Pulmonary artery endothelial cell (primary cell): Measurements from ENCODE around the gene PARL. TPM values are rescaled to one million over a fixed set of nuclear protein-coding genes. Genes with fewer than 3 reads are reported as not detected.
"Not testable (repeated sequence)": the region's sequence is repeated elsewhere in the genome, so short reads cannot be mapped to it uniquely, and the experiment has no call there.

Experiments
- DNase-seq: peaks from one replicate; pipeline ENCODE4 v3.0.0-alpha.2; 2011; ENCODE audit warnings: low read depth, low spot score
- total RNA-seq: library from RNA; depleted of rRNA; stranded (reverse); fragments of >200 nt; gene quantifications from 2 replicates; pipeline ENCODE4 v1.2.3, GENCODE V29; 2014

PARL gene
- total RNA-seq, 1 donor from 2014 or later, result 53.7 TPM

- no peak for DNase-seq
These were observed 94.0 kb downstream of the PARL start for GRCh38 chr3:183790700-183791099.

GRCh38 chr3:183789826-183790225, 94.9 kb downstream of the PARL start:
- DNase-seq, result no peak

GRCh38 chr3:183784503-183784902, 100.2 kb downstream of the PARL start:
- not testable (repeated sequence) for DNase-seq

GRCh38 chr3:183782576-183783276, 102.0 kb downstream of the PARL start:
- DNase-seq, result no peak

GRCh38 chr3:183781246-183781645, 103.4 kb downstream of the PARL start:
- no peak for DNase-seq

- DNase-seq, result no peak
These were observed 104.7 kb downstream of the PARL start for GRCh38 chr3:183779896-183780465.

Other genes starting within 250 kb of the PARL start
- gene KLHL24, start 249.3 kb downstream of the PARL start, total RNA-seq, result 53.9 and 68.9 TPM in 2 replicates
- 33.8 and 37.5 TPM in 2 replicates for gene YEATS2, start 187.1 kb downstream of the PARL start, total RNA-seq
- gene MAP6D1, start 59.3 kb downstream of the PARL start, total RNA-seq, result 2.2 and 2.9 TPM in 2 replicates
- 12.0 and 16.7 TPM in 2 replicates for gene ABCC5, start 133.0 kb upstream of the PARL start, total RNA-seq
- not detected in 2 replicates for gene HTR3D, start 146.9 kb upstream of the PARL start, total RNA-seq
- gene HTR3C, start 168.2 kb upstream of the PARL start, total RNA-seq, result not detected in 2 replicates
- not detected in 2 replicates for gene HTR3E, start 212.2 kb upstream of the PARL start, total RNA-seq